WTC11 (cell line): ENCODE measurements around the gene SH3D19. TPM values are rescaled to one million over a fixed set of nuclear protein-coding genes. Genes with fewer than 3 reads are reported as not detected.
A peak's percentile ranks its signal among the peaks of the same experiment; 100 is the strongest.

Experiments
- ATAC-seq: fragments of 200-7000 bp; cut with Tn5 transposase; 2 replicates; pipeline ENCODE4 v1.10.0; 2021; ENCODE audit warnings: mild to moderate bottlenecking, moderate library complexity
- CTCF ChIA-PET: fragments of 300-600 bp; sonication (Branson Sonifier 250); formaldehyde crosslinking; loops from one replicate; lab custom pipeline; 2021; ENCODE audit warnings: antibody characterized with exemption; lab: Charles Lee
- POLR2A ChIA-PET: fragments of 350-600 bp; sonication (Branson Sonifier 250); formaldehyde crosslinking; loops from one replicate; lab custom pipeline; 2021; ENCODE audit warnings: antibody characterized with exemption; lab: Charles Lee
- DNase-seq: peaks from one replicate; pipeline ENCODE4 v3.0.0; 2021; ENCODE audit warnings: low spot score
- H3K27ac Mint-ChIP-seq: 2 replicates; pipeline ENCODE4 v1.8.0; 2021; ENCODE audit warnings: mixed read lengths
- H3K27me3 Mint-ChIP-seq: 2 replicates; pipeline ENCODE4 v1.8.0; 2021; ENCODE audit warnings: low read depth, mild to moderate bottlenecking, moderate library complexity, mixed read lengths
- H3K36me3 Mint-ChIP-seq: 2 replicates; pipeline ENCODE4 v1.8.0; 2021; ENCODE audit warnings: mixed read lengths
- H3K4me1 Mint-ChIP-seq: 2 replicates; pipeline ENCODE4 v1.8.0; 2022; ENCODE audit warnings: mixed read lengths
- H3K4me3 Mint-ChIP-seq: 2 replicates; pipeline ENCODE4 v1.8.0; 2021; ENCODE audit warnings: mild to moderate bottlenecking, moderate library complexity, mixed read lengths
- H3K9me3 Mint-ChIP-seq: 2 replicates; pipeline ENCODE4 v1.8.0; 2021; ENCODE audit warnings: mixed read lengths
- CREM ChIP-seq: sonication (generic); formaldehyde crosslinking; IDR thresholded peaks from 2 replicates; pipeline ENCODE4 v1.8.1; 2022; ENCODE audit warnings: mild to moderate bottlenecking, missing genetic modification reagents, moderate library complexity
- EMX1 ChIP-seq: fragments of 250-450 bp; sonication (Bioruptor Pico); IDR thresholded peaks from 2 replicates; pipeline ENCODE4 v1.8.0; 2021; ENCODE audit warnings: mild to moderate bottlenecking
- ESRRA ChIP-seq: sonication (generic); formaldehyde crosslinking; IDR thresholded peaks from 2 replicates; pipeline ENCODE4 v1.8.1; 2022; ENCODE audit warnings: mild to moderate bottlenecking, missing genetic modification reagents, borderline replicate concordance
- ETV6 ChIP-seq: sonication (generic); formaldehyde crosslinking; IDR thresholded peaks from 2 replicates; pipeline ENCODE4 v1.8.1; 2022; ENCODE audit warnings: mild to moderate bottlenecking, missing genetic modification reagents
- HMGA2 ChIP-seq: fragments of 250-450 bp; sonication (Bioruptor Pico); IDR thresholded peaks from 2 replicates; pipeline ENCODE4 v1.4.0; 2021; ENCODE audit warnings: mild to moderate bottlenecking, moderate library complexity
- IRF2 ChIP-seq: sonication (generic); formaldehyde crosslinking; IDR thresholded peaks from 2 replicates; pipeline ENCODE4 v1.8.0; 2022; ENCODE audit warnings: low read depth, missing genetic modification reagents, borderline replicate concordance
- JAZF1 ChIP-seq: fragments of 250-450 bp; sonication (Bioruptor Pico); IDR thresholded peaks from 2 replicates; pipeline ENCODE4 v1.9.0; 2021; ENCODE audit warnings: moderate library complexity, mild to moderate bottlenecking, inconsistent platforms
- JUN ChIP-seq: sonication (generic); formaldehyde crosslinking; IDR thresholded peaks from 2 replicates; pipeline ENCODE4 v1.8.0; 2023; ENCODE audit warnings: mild to moderate bottlenecking, missing genetic modification reagents
- KAT7 ChIP-seq: sonication (generic); formaldehyde crosslinking; IDR thresholded peaks from 2 replicates; pipeline ENCODE4 v1.8.1; 2023; ENCODE audit warnings: missing genetic modification reagents, mild to moderate bottlenecking, borderline replicate concordance
- MYBL2 ChIP-seq: sonication (generic); formaldehyde crosslinking; IDR thresholded peaks from 2 replicates; pipeline ENCODE4 v1.8.1; 2023; ENCODE audit warnings: mild to moderate bottlenecking, moderate library complexity, missing genetic modification reagents
- PRRX2 ChIP-seq: fragments of 250-450 bp; sonication (Bioruptor Pico); IDR thresholded peaks from 2 replicates; pipeline ENCODE4 v1.8.0; 2021; ENCODE audit warnings: mild to moderate bottlenecking
- SMAD3 ChIP-seq: sonication (generic); formaldehyde crosslinking; IDR thresholded peaks from 2 replicates; pipeline ENCODE4 v1.8.0; 2022; ENCODE audit warnings: missing genetic modification reagents, mild to moderate bottlenecking, borderline replicate concordance
- SP1 ChIP-seq: sonication (generic); formaldehyde crosslinking; conservative IDR thresholded peaks from 2 replicates; pipeline ENCODE4 v1.8.1; 2022; ENCODE audit warnings: missing genetic modification reagents
- ZNF121 ChIP-seq: sonication (generic); formaldehyde crosslinking; IDR thresholded peaks from 2 replicates; pipeline ENCODE4 v1.8.0; 2023; ENCODE audit warnings: missing genetic modification reagents
- ZNF219 ChIP-seq: sonication (generic); formaldehyde crosslinking; IDR thresholded peaks from 2 replicates; pipeline ENCODE4 v1.8.0; 2023; ENCODE audit warnings: missing genetic modification reagents, mild to moderate bottlenecking, borderline replicate concordance
- ZNF263 ChIP-seq: sonication (generic); formaldehyde crosslinking; IDR thresholded peaks from 2 replicates; pipeline ENCODE4 v1.8.1; 2022; ENCODE audit warnings: low read depth, mild to moderate bottlenecking, moderate library complexity, missing genetic modification reagents
- total RNA-seq: library from RNA; stranded (reverse); gene quantifications from 3 replicates; pipeline ENCODE4 v1.2.3, GENCODE V29; 2021
- TF ChIP-seq, protein P1 (sequence below): sonication (generic); formaldehyde crosslinking; IDR thresholded peaks from 2 replicates; pipeline ENCODE4 v1.8.1; 2022; ENCODE audit warnings: low read depth, mild to moderate bottlenecking, moderate library complexity, missing genetic modification reagents, borderline replicate concordance
- TF ChIP-seq, protein P2 (sequence below): sonication (generic); formaldehyde crosslinking; IDR thresholded peaks from 2 replicates; pipeline ENCODE4 v1.8.1; 2023; ENCODE audit warnings: mild to moderate bottlenecking, missing genetic modification reagents, moderate library complexity
- TF ChIP-seq, protein P3 (sequence below): fragments of 250-450 bp; sonication (Bioruptor Pico); IDR thresholded peaks from 2 replicates; pipeline ENCODE4 v1.9.0; 2021; ENCODE audit warnings: mild to moderate bottlenecking
- TF ChIP-seq, protein P4 (sequence below): sonication (generic); formaldehyde crosslinking; IDR thresholded peaks from 2 replicates; pipeline ENCODE4 v1.8.1; 2023; ENCODE audit warnings: mild to moderate bottlenecking, missing genetic modification reagents, moderate library complexity
- TF ChIP-seq, protein P5 (sequence below): fragments of 200-600 bp; IDR thresholded peaks from 2 replicates; pipeline ENCODE4 v1.8.0; 2022; ENCODE audit warnings: antibody characterized with exemption
- TF ChIP-seq, protein P6 (sequence below): fragments of 250-450 bp; sonication (Bioruptor Pico); IDR thresholded peaks from 2 replicates; pipeline ENCODE4 v1.9.0; 2021; ENCODE audit warnings: mild to moderate bottlenecking

The SH3D19 gene
- total RNA-seq, 1 experiment from 2014 or later: 41.6 TPM

DNA sequence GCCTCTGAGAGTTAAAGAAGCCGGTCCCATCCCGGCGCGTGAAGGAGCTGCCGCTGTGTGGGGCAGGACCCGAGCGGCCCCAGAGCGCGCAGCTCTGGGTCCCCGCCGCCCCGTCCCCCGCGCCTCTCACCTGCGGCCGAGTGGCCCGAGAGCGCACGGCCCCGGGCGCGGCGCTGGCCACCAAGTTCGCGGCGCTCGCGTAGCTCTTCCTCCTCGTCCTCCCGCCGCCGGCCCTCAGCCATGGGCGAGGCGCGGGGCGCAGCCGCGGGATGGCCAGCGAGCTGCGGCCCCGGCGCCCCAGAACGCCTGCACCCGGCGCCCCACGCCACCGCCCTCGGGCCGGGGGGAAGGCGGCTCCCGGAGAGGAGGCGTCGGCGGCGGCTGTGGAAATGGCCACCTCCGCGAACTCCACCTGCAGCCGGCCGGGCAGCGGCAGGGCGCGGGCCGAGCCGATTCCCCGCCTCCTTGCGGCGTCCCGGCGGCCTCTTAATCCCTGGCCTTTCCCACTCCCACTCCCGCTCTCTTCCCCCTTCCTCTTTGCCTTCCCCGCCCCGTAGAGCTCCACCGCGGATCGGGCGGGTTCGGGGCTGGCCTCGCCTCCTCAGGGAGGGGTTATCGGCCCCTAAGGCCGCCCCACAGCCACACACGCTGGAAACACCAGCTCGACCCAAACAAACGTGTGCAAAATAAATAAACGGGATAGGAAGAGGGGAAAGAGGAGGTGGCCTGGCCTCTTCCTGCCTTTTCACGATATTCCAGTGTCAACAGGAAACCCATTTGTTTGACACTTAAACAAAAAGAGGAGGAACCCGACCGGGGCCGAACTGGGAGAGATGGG lies at the start of gene SH3D19 (continued):
- TF ChIP-seq, protein P1, sequence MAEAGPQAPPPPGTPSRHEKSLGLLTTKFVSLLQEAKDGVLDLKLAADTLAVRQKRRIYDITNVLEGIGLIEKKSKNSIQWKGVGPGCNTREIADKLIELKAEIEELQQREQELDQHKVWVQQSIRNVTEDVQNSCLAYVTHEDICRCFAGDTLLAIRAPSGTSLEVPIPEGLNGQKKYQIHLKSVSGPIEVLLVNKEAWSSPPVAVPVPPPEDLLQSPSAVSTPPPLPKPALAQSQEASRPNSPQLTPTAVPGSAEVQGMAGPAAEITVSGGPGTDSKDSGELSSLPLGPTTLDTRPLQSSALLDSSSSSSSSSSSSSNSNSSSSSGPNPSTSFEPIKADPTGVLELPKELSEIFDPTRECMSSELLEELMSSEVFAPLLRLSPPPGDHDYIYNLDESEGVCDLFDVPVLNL (CRISPR knock-in tag): 0 out of 2 replicates have a peak, but pooled peaks have one; percentile 4
- TF ChIP-seq ZNF219 (0 out of 2 replicates have a peak, but pooled peaks have one; percentile 75), KAT7 (CRISPR knock-in tag) (no peak), ESRRA (0 out of 2 replicates have a peak, but pooled peaks have one; percentile 29)

DNA sequence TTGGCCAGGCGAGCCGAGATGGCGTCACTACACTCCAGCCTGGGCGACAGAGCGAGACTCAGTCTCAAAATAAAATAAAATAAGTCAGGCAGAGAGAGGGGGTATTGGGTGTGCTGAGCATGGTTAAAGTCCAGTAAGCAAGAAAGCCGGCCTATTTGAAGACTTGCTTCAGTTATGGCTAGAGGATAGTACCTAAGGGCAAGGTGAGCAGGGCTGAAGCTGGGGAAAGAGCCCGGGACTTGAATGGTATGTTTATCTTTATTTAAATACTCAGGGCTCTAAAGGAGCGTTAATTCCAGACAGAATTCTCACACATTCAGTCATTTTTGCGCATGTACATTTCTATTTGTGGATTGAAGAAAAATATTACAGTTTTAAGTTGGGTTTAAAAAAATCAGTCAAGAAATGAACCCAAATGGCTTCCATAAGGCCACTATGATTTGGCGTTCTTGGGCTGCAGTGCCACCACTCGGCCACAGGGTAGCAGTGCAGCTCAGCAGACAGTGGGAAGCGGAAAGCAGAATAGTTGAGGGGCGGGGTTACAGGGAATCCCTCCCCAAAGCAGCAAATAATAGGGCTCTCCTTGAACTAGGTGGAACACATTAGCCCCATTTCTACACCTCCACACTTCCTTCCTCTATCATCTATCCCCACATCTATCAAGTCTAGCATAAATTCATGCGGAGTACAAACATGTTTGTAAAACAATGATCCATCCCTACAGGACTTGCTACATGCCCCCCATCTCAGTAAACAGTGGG lies 37.2 kb upstream of the SH3D19 start:
- peaks cover 7% of the 10 kb centered on the region; the same call in 1 of the 2 replicates for H3K4me1 Mint-ChIP-seq
- no peaks in the 10 kb centered on the region for H3K36me3 Mint-ChIP-seq
- H3K9me3 Mint-ChIP-seq: no peaks in the 10 kb centered on the region
- no peak overlapping the region for H3K27ac Mint-ChIP-seq
- ChIA-PET CTCF (interaction anchor here (0.7 to 2.6 kb wide), 17 partner anchors 13 to 685 kb away, joined by 3 to 13 read pairs (median 4); partner anchors contain the start of genes PRSS48 and SH3D19), POLR2A (interaction anchor here (1.1 kb wide), 1 partner anchor 46 kb away, joined by 6 read pairs; the partner anchor contains the start of gene FHIP1A)
- peak; percentile 99 for ATAC-seq
- no peak overlapping the region for H3K4me3 Mint-ChIP-seq
- H3K27me3 Mint-ChIP-seq: no peaks in the 10 kb centered on the region
- TF ChIP-seq SP1 (CRISPR knock-in tag): peak; percentile 61; the same call in 1 of the 2 replicates
- TF ChIP-seq, protein P2, sequence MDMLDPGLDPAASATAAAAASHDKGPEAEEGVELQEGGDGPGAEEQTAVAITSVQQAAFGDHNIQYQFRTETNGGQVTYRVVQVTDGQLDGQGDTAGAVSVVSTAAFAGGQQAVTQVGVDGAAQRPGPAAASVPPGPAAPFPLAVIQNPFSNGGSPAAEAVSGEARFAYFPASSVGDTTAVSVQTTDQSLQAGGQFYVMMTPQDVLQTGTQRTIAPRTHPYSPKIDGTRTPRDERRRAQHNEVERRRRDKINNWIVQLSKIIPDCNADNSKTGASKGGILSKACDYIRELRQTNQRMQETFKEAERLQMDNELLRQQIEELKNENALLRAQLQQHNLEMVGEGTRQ (CRISPR knock-in tag): no peak
- TF ChIP-seq, protein P3, sequence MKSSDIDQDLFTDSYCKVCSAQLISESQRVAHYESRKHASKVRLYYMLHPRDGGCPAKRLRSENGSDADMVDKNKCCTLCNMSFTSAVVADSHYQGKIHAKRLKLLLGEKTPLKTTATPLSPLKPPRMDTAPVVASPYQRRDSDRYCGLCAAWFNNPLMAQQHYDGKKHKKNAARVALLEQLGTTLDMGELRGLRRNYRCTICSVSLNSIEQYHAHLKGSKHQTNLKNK (CRISPR knock-in tag): no peak
- TF ChIP-seq, protein P1 (CRISPR knock-in tag): no peak
- TF ChIP-seq, protein P4, sequence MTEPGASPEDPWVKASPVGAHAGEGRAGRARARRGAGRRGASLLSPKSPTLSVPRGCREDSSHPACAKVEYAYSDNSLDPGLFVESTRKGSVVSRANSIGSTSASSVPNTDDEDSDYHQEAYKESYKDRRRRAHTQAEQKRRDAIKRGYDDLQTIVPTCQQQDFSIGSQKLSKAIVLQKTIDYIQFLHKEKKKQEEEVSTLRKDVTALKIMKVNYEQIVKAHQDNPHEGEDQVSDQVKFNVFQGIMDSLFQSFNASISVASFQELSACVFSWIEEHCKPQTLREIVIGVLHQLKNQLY (CRISPR knock-in tag): no peak
- TF ChIP-seq, protein P5, sequence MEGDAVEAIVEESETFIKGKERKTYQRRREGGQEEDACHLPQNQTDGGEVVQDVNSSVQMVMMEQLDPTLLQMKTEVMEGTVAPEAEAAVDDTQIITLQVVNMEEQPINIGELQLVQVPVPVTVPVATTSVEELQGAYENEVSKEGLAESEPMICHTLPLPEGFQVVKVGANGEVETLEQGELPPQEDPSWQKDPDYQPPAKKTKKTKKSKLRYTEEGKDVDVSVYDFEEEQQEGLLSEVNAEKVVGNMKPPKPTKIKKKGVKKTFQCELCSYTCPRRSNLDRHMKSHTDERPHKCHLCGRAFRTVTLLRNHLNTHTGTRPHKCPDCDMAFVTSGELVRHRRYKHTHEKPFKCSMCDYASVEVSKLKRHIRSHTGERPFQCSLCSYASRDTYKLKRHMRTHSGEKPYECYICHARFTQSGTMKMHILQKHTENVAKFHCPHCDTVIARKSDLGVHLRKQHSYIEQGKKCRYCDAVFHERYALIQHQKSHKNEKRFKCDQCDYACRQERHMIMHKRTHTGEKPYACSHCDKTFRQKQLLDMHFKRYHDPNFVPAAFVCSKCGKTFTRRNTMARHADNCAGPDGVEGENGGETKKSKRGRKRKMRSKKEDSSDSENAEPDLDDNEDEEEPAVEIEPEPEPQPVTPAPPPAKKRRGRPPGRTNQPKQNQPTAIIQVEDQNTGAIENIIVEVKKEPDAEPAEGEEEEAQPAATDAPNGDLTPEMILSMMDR: peak; percentile 85
- TF ChIP-seq, all 79 proteins: peak for 2
- DNase-seq: peak; percentile 91

DNA sequence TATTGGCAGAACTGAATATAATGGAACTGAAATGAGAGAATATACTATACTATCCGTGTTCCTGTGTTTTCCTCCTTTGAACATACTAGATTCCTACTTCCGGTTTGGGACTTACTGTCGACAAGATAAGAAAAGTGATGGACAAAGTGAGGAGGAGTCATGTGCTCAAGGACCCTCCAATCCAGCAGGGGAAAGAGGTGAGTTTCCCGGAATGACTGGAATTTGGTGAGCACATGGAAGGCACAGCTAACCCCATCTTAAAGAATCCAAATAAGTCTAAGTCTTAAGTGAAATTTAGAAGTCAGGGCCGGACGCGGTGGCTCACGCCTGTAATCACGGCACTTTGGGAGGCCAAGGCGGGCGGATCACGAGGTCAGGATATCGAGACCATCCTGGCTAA lies 36.6 kb upstream of the SH3D19 start:
- H3K4me3 Mint-ChIP-seq: no peak overlapping the region
- ATAC-seq (no peak), DNase-seq (no peak)
- H3K27ac Mint-ChIP-seq: no peak overlapping the region
- H3K9me3 Mint-ChIP-seq: no peaks in the 10 kb centered on the region
- no peaks in the 10 kb centered on the region for H3K36me3 Mint-ChIP-seq
- H3K4me1 Mint-ChIP-seq: peaks cover 7% of the 10 kb centered on the region; the same call in 1 of the 2 replicates
- H3K27me3 Mint-ChIP-seq: no peaks in the 10 kb centered on the region
- ChIA-PET CTCF (interaction anchor here (0.8 to 2.6 kb wide), 16 partner anchors 13 to 685 kb away, joined by 3 to 13 read pairs (median 4); partner anchors contain the start of genes PRSS48 and SH3D19), POLR2A (interaction anchor here (0.6 to 1.1 kb wide), 2 partner anchors 47 to 62 kb away, joined by 4 to 6 read pairs; partner anchors contain the start of gene FHIP1A)
- no peak for TF ChIP-seq ZNF121 (CRISPR knock-in tag)
- TF ChIP-seq ETV6 (CRISPR knock-in tag): no peak
- TF ChIP-seq IRF2 (CRISPR knock-in tag): no peak
- no peak for TF ChIP-seq CREM (CRISPR knock-in tag)
- no peak for TF ChIP-seq JUN (CRISPR knock-in tag)
- TF ChIP-seq, protein P6, sequence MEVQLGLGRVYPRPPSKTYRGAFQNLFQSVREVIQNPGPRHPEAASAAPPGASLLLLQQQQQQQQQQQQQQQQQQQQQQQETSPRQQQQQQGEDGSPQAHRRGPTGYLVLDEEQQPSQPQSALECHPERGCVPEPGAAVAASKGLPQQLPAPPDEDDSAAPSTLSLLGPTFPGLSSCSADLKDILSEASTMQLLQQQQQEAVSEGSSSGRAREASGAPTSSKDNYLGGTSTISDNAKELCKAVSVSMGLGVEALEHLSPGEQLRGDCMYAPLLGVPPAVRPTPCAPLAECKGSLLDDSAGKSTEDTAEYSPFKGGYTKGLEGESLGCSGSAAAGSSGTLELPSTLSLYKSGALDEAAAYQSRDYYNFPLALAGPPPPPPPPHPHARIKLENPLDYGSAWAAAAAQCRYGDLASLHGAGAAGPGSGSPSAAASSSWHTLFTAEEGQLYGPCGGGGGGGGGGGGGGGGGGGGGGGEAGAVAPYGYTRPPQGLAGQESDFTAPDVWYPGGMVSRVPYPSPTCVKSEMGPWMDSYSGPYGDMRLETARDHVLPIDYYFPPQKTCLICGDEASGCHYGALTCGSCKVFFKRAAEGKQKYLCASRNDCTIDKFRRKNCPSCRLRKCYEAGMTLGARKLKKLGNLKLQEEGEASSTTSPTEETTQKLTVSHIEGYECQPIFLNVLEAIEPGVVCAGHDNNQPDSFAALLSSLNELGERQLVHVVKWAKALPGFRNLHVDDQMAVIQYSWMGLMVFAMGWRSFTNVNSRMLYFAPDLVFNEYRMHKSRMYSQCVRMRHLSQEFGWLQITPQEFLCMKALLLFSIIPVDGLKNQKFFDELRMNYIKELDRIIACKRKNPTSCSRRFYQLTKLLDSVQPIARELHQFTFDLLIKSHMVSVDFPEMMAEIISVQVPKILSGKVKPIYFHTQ (CRISPR knock-in tag): no peak
- TF ChIP-seq ZNF263 (CRISPR knock-in tag): no peak
- no peak for TF ChIP-seq MYBL2
- no peak for TF ChIP-seq PRRX2 (CRISPR knock-in tag)
- TF ChIP-seq EMX1 (CRISPR knock-in tag): no peak
- no peak for TF ChIP-seq HMGA2 (CRISPR knock-in tag)
- no peak for TF ChIP-seq JAZF1 (CRISPR knock-in tag)
- TF ChIP-seq SMAD3 (CRISPR knock-in tag): no peak
